HG02610 (cell line): Measurements from ENCODE around the gene HSPA12B.

Experiments
- ATAC-seq: cut with Tn5 transposase; IDR thresholded peaks from one replicate; pipeline ENCODE4 v1.9.1; 2021; ENCODE audit warnings: mild to moderate bottlenecking, moderate library complexity; ENCODE audit not compliant: unreplicated experiment

Gene HSPA12B

GRCh38 chr20:3732327-3733118, at the start of gene HSPA12B:
TSS of gene HSPA12B (plus strand) at chr20:3732685. CDS start at chr20:3738675, 5,990 bp downstream.
- ATAC-seq: no peak

- ATAC-seq: no peak
These were observed 47.1 kb upstream of the HSPA12B start for GRCh38 chr20:3685341-3685740.

DNA sequence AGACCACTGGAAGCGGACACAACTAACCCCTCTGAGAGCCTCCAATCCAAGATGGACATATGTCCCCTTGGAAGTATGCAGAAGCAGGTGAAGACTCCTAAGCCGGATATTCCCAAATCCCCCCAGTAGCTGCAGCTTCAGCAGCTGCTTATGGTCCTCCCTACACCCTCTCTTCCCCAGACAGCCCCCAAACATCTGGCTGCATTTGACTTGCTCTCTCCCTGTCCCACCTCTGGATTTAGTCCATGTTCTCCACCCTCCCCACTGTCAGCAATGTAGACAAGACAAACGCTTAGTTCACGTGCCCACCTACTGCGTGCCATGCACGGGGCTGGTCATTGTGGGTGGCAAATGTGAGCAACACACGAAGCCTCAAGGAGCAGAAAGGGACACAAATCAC, 46.1 kb upstream of the HSPA12B start:
- no peak for ATAC-seq

- ATAC-seq: no peak
These were observed 45.6 kb upstream of the HSPA12B start for GRCh38 chr20:3686867-3687321.

- no peak for ATAC-seq
These were observed 44.8 kb upstream of the HSPA12B start for GRCh38 chr20:3687655-3688054.

GRCh38 chr20:3689978-3690377, 42.5 kb upstream of the HSPA12B start:
- ATAC-seq: no peak

DNA sequence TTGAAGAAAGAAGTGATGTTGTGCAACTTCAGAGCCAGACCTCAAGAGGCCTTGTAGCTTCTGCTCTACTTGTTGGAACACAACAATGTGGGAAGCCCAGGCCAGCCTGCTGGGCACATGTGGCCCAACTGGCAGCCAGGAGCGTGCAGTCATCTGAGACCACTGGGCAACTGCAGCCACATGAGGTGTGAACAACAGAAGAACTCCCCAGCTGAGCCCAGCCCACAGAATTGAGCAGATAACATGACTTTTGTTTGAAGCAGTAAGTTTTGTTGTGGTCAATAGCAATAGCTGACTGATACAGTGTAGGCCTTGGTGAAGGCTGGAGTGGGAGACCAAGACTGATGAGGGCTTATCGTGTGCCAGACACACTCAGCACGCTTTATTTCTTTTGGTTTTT, 42.1 kb upstream of the HSPA12B start:
- no peak for ATAC-seq

- ATAC-seq: no peak
These were observed 41.2 kb upstream of the HSPA12B start for GRCh38 chr20:3691306-3691705.

DNA sequence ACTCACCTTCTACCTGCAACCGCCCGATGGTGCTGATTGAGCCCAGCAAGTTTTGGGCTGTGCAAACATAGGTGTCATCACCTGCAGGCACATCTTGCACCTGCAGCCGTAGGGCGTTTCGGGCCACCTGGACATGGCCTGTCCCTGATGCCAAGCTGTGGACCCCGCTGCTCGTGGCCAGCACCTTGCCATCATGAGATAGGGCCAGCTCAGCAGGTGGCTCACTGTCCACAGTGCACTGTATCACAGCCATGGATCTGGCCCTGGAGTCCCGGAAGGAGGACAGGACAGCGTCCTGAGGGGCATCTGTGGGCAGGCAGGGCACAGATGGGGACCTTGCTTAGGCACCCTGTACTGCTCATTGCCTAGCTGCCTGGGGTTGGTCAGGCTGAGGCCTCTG, 40.6 kb upstream of the HSPA12B start:
- no peak for ATAC-seq

DNA sequence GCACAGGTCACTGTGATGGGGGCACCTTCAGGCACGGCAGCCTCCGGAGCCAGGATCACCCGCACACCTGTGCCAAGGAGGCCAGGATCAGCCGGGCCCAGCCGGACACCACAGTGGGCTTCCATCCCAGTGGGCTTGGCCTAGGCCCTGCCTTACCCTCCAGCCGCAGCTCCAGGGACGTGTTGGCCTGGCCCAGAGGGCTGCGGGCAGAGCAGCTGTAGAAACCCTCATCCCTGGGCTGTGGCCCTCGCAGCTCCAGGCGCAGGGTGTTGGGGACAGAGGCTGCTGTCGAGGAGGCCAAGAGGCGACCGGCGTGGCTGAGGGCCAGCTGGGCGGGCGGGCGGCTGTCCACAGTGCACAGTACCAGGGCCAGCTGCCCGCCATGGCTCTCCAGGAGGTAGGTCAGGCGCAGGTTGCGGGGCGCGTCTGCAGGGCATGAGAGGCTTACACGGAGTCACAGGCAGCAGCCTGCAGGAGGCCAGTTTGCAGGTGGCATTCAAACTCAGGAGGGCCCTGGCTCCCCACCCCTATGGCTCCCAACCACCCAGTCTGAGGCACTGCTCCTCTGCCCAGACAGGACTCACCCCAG, 39.7 kb upstream of the HSPA12B start:
- no peak for ATAC-seq

DNA sequence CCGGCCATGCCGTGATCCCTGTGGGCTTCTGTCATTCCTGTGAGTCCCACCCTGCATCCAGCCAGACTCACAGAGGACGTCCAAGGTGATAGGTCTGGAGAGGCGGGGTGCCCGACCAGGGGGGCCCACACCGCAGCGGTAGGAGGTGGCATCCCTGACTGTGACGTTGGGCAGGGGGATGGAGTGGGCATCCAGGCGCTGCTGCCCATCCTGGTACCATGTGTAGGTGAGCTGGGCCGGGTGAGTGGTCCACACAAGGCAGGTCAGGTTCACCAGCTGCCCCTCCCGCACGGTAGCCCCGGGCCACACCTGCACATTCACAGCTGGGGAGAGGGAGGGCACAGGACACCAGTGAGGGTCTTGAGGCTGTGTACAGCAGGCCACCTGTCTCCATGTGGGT, 39.1 kb upstream of the HSPA12B start:
- no peak for ATAC-seq

GRCh38 chr20:3694864-3695263, 37.6 kb upstream of the HSPA12B start:
- ATAC-seq: no peak

DNA sequence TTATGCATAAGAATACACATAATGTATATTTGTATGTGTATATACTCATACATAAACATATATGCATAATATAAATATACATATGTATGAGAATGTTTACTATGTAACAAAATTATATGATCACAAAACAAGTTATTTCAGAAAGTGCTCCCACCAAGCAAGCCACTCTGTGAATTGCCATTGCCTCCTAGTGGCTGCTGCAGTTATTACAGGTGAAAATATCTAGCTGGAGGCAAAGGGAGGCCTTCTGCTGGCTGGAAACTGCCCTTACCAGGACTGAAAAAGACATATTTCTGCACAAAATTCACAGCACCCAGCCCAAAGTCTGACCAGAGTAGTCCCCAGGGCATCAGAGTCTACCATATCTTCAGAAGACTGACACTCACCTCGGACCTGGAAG, 36.3 kb upstream of the HSPA12B start:
- no peak for ATAC-seq

GRCh38 chr20:3696745-3697587, 35.5 kb upstream of the HSPA12B start:
- no peak for ATAC-seq

- no peak for ATAC-seq
These were observed 34.7 kb upstream of the HSPA12B start for GRCh38 chr20:3697588-3698305.

- no peak for ATAC-seq
These were observed 33.9 kb upstream of the HSPA12B start for GRCh38 chr20:3698591-3699001.

GRCh38 chr20:3699037-3699436, 33.4 kb upstream of the HSPA12B start:
- no peak for ATAC-seq

- no peak for ATAC-seq
These were observed 31.2 kb upstream of the HSPA12B start for GRCh38 chr20:3701061-3701998.

GRCh38 chr20:3702611-3703391, 29.7 kb upstream of the HSPA12B start:
- ATAC-seq: no peak
